OCI-LY7 (cell line): ENCODE data around the gene U2SURP.
"Not testable (repeated sequence)": the region's sequence is repeated elsewhere in the genome, so short reads cannot be mapped to it uniquely, and the experiment has no call there.

Experiments used
- EZH2phosphoT487 ChIP-seq: fragments of 200-600 bp; sonication (generic); IDR thresholded peaks from 2 replicates; pipeline ENCODE4 v1.6.1; 2018; ENCODE audit warnings: low read depth, borderline replicate concordance, mild to moderate bottlenecking, mixed run types, antibody characterized with exemption, low read length, moderate library complexity, mixed read lengths
- TF ChIP-seq, protein P1 (sequence below): fragments of 200-600 bp; sonication (generic); conservative IDR thresholded peaks from 2 replicates; pipeline ENCODE4 v1.5.1; 2014; ENCODE audit warnings: mild to moderate bottlenecking, antibody characterized with exemption, low read length, moderate library complexity, mixed read lengths

DNA sequence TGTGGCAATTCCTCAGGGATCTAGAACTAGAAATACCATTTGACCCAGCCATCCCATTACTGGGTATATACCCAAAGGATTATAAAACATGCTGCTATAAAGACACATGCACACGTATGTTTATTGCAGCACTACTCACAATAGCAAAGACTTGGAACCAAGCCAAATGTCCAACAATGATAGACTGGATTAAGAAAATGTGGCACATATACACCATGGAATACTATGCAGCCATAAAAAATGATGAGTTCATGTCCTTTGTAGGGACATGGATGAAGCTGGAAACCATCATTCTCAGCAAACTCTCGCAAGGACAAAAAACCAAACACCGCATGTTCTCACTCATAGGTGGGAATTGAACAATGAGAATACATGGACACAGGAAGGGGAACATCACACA, 12.5 kb upstream of the U2SURP start:
- TF ChIP-seq, protein P1, sequence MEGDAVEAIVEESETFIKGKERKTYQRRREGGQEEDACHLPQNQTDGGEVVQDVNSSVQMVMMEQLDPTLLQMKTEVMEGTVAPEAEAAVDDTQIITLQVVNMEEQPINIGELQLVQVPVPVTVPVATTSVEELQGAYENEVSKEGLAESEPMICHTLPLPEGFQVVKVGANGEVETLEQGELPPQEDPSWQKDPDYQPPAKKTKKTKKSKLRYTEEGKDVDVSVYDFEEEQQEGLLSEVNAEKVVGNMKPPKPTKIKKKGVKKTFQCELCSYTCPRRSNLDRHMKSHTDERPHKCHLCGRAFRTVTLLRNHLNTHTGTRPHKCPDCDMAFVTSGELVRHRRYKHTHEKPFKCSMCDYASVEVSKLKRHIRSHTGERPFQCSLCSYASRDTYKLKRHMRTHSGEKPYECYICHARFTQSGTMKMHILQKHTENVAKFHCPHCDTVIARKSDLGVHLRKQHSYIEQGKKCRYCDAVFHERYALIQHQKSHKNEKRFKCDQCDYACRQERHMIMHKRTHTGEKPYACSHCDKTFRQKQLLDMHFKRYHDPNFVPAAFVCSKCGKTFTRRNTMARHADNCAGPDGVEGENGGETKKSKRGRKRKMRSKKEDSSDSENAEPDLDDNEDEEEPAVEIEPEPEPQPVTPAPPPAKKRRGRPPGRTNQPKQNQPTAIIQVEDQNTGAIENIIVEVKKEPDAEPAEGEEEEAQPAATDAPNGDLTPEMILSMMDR, result not testable (repeated sequence)
- not testable (repeated sequence) for TF ChIP-seq EZH2phosphoT487
